ENCODE results near the gene MRPL20. TPM values are rescaled to one million over a fixed set of nuclear protein-coding genes. Genes with fewer than 3 reads are reported as not detected.

Gene MRPL20
- total RNA-seq, 1 experiment from 2014 or later = 110 TPM

DNA sequence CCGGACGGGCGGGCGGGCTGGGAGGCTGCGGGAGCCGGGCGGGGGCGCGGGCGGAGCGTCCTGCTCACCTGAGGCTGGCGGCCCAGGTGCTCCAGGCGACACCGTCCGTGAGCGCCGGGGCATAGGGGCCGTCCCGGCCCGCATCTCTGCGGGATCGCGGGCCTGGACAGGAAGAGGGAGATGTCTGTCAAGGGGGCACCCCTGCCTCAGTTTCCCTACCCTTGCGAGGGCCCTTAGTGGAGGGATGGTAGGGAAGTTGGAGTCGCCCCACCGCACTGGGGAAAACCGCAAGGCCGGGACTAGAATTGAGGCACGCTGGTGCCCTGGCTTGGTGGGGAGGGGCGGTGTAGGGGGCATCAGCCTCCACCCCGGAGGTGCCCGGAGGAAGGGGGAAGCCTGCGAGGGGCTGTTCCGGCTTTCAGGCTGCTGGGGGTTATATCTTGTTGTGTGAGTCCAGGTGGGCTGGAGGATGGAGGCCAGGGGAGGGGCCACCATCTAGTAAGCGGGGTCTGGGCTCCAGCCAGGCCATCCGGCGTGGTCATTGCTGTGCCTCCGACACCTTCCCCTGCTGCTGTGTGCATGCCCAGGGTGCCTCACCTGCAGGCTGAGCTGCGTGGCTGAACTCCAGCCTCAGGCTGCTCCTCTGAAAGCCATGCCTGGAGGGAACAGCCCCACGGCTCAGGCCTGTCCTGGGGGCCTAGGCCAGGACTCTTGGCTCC is 29.0 kb upstream of the MRPL20 start:
- H3K27me3 Mint-ChIP-seq (ENCODE audit: insufficient read depth, unreplicated experiment) = no peaks in the 10 kb centered on the region
- H3K4me3 Mint-ChIP-seq (ENCODE audit: unreplicated experiment) = peak overlapping the region; percentile 74
- H3K9me3 ChIP-seq = no peaks in the 10 kb centered on the region
- no peaks in the 10 kb centered on the region for H3K27me3 ChIP-seq (replicated peaks; ENCODE audit: control insufficient read depth, insufficient read depth, low read length)
- H3K9me3 Mint-ChIP-seq (ENCODE audit: unreplicated experiment) = no peaks in the 10 kb centered on the region
- BruUV-seq (replicated peaks) = TSS peak; percentile 28
- H3K4me3 ChIP-seq (ENCODE audit: low read depth, low read length) = peak overlapping the region; percentile 70
- ChIA-PET CTCF (no interaction called here), POLR2A (interaction anchor here (0.6 kb wide), 1 partner anchor 37 kb away, joined by 4 read pairs; the partner anchor contains the start of gene CCNL2)
- H3K4me1 Mint-ChIP-seq (ENCODE audit: low read depth, unreplicated experiment) = no peaks in the 10 kb centered on the region
- intact Hi-C loops (cut with micrococcal nuclease; ENCODE audit: unreplicated experiment) = no loop called here
- no peak overlapping the region for H3K27ac Mint-ChIP-seq (ENCODE audit: unreplicated experiment)
- no peak for DNase-seq
- peaks cover 8% of the 10 kb centered on the region for H3K36me3 Mint-ChIP-seq (ENCODE audit: insufficient read depth, unreplicated experiment)
- peaks cover 59% of the 10 kb centered on the region for H3K4me1 ChIP-seq
- no peaks in the 10 kb centered on the region for H3K36me3 ChIP-seq (ENCODE audit: control insufficient read depth, insufficient read depth, low read length)
- TF ChIP-seq, protein P1, sequence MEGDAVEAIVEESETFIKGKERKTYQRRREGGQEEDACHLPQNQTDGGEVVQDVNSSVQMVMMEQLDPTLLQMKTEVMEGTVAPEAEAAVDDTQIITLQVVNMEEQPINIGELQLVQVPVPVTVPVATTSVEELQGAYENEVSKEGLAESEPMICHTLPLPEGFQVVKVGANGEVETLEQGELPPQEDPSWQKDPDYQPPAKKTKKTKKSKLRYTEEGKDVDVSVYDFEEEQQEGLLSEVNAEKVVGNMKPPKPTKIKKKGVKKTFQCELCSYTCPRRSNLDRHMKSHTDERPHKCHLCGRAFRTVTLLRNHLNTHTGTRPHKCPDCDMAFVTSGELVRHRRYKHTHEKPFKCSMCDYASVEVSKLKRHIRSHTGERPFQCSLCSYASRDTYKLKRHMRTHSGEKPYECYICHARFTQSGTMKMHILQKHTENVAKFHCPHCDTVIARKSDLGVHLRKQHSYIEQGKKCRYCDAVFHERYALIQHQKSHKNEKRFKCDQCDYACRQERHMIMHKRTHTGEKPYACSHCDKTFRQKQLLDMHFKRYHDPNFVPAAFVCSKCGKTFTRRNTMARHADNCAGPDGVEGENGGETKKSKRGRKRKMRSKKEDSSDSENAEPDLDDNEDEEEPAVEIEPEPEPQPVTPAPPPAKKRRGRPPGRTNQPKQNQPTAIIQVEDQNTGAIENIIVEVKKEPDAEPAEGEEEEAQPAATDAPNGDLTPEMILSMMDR (IDR thresholded peaks at IDR 0.05; ENCODE audit: insufficient read depth in 1 of 2, low read depth in 1 of 2, low read length in 1 of 2, severe bottlenecking in 1 of 2, unreplicated experiment in 1 of 2) = no peak

DNA sequence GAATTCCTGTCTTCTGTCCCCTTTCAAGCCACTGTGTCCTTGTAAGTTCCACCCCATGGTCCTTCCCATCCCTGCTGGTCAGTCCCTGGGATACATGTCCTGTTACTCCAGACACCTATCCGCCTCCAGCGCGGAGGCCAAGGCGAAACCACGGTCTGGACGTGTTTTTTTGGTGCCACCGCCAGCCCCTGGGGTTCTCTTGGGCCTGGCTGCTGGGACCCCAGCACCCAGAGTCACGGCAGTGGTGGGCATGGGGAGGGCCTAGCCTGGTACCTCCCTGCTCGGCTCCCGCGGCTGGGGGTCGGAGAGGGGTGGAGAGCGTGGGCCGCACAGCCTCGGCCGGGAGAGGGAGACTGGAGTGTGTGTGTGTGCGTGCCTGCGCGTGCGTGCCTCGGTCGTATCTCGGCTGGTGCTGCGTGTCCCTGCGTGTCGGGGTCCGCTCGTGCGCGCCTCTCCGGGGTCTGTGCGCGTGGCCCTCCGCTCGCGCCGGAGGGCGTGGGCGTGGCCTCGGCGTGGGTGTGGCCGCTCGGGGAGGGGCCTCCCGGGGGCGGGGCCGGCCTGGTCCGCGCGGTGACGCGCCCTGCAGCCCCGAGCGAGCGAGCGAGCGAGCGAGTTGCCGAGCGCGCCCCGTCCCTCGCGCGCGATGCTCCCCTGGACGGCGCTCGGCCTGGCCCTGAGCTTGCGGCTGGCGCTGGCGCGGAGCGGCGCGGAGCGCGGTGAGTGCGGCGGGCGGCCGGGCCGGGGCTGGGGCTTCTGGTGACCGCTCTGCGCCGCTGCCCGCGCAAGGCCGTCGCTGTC is 28.2 kb upstream of the MRPL20 start, which contains the start of gene VWA1:
TSS of gene VWA1 (plus strand) at position 585 of the 798 bp plus-strand sequence. CDS start at position 644, 59 bp downstream.
- Mint-ChIP-seq H3K27ac (ENCODE audit: unreplicated experiment) (peak within 1 kb of the TSS; percentile 64), H3K4me3 (ENCODE audit: unreplicated experiment) (peak within 1 kb of the TSS; percentile 74), H3K27me3 (ENCODE audit: insufficient read depth, unreplicated experiment) (no peaks in the 10 kb centered on the region), H3K36me3 (ENCODE audit: insufficient read depth, unreplicated experiment) (peaks cover 8% of the 10 kb centered on the region), H3K9me3 (ENCODE audit: unreplicated experiment) (no peaks in the 10 kb centered on the region), H3K4me1 (ENCODE audit: low read depth, unreplicated experiment) (no peaks in the 10 kb centered on the region)
- intact Hi-C loops (cut with micrococcal nuclease; ENCODE audit: unreplicated experiment) = no loop called here
- H3K4me1 ChIP-seq = peaks cover 63% of the 10 kb centered on the region
- H3K27me3 ChIP-seq (replicated peaks; ENCODE audit: control insufficient read depth, insufficient read depth, low read length) = no peaks in the 10 kb centered on the region
- no peaks in the 10 kb centered on the region for H3K9me3 ChIP-seq
- CTCF ChIA-PET = no interaction called here
- TF ChIP-seq, protein P1 (IDR thresholded peaks at IDR 0.05; ENCODE audit: insufficient read depth in 1 of 2, low read depth in 1 of 2, low read length in 1 of 2, severe bottlenecking in 1 of 2, unreplicated experiment in 1 of 2) = no peak
- no peaks in the 10 kb centered on the region for H3K36me3 ChIP-seq (ENCODE audit: control insufficient read depth, insufficient read depth, low read length)
- POLR2A ChIA-PET = interaction anchor here (0.6 kb wide), 1 partner anchor 36 kb away, joined by 4 read pairs; the partner anchor contains the start of gene CCNL2
- DNase-seq = peak; percentile 58 to 87
- BruUV-seq (replicated peaks) = no TSS peak
- peak within 1 kb of the TSS; percentile 70 for H3K4me3 ChIP-seq (ENCODE audit: low read depth, low read length)

DNA sequence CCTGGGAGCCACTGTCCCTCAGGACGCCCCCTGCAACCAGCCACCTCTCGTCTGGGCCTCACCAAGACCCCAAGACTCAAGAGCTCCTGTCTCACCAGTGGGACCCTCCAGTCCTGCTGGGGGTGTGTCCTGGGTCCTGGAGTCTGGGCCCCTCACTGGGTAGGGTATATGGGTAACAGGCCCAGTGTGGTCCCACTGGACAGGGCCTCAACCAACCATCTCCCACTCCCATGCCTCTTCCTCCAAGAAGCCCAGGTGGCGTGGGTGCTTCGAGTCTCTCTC is 27.7 kb upstream of the MRPL20 start:
- ChIA-PET POLR2A (no interaction called here), CTCF (no interaction called here)
- Histone ChIP-seq H3K36me3 (ENCODE audit: control insufficient read depth, insufficient read depth, low read length) (no peaks in the 10 kb centered on the region), H3K4me3 (ENCODE audit: low read depth, low read length) (peak overlapping the region; percentile 70), H3K4me1 (peaks cover 69% of the 10 kb centered on the region), H3K27me3 (replicated peaks; ENCODE audit: control insufficient read depth, insufficient read depth, low read length) (no peaks in the 10 kb centered on the region), H3K9me3 (no peaks in the 10 kb centered on the region)
- DNase-seq = no peak
- no TSS peak for BruUV-seq (replicated peaks)
- peaks cover 3% of the 10 kb centered on the region for H3K4me1 Mint-ChIP-seq (ENCODE audit: low read depth, unreplicated experiment)
- H3K36me3 Mint-ChIP-seq (ENCODE audit: insufficient read depth, unreplicated experiment) = peaks cover 8% of the 10 kb centered on the region
- no peaks in the 10 kb centered on the region for H3K27me3 Mint-ChIP-seq (ENCODE audit: insufficient read depth, unreplicated experiment)
- intact Hi-C loops (cut with micrococcal nuclease; ENCODE audit: unreplicated experiment) = loop anchor here (5.0 kb wide), 1 partner anchor 37 kb away; the partner anchor contains the start of gene CCNL2
- H3K4me3 Mint-ChIP-seq (ENCODE audit: unreplicated experiment) = peak overlapping the region; percentile 74
- TF ChIP-seq, protein P1 (IDR thresholded peaks at IDR 0.05; ENCODE audit: insufficient read depth in 1 of 2, low read depth in 1 of 2, low read length in 1 of 2, severe bottlenecking in 1 of 2, unreplicated experiment in 1 of 2) = no peak
- H3K9me3 Mint-ChIP-seq (ENCODE audit: unreplicated experiment) = no peaks in the 10 kb centered on the region
- peak overlapping the region; percentile 64 for H3K27ac Mint-ChIP-seq (ENCODE audit: unreplicated experiment)
